HG03575 (cell line): ENCODE results near the gene PTCRA.
A peak's percentile ranks its signal among the peaks of the same experiment; 100 is the strongest.
"Not testable (repeated sequence)": the region's sequence is repeated elsewhere in the genome, so short reads cannot be mapped to it uniquely, and the experiment has no call there.

ENCODE experiments used
- ATAC-seq: cut with Tn5 transposase; IDR thresholded peaks from one replicate; pipeline ENCODE4 v1.9.1; 2021; ENCODE audit not compliant: unreplicated experiment, insufficient number of reproducible peaks, low FRiP score; ENCODE audit errors: extremely low read depth

Gene PTCRA

GRCh38 chr6:42901538-42901957 is 14.3 kb upstream of the PTCRA start:
- peak; percentile 61 for ATAC-seq

- not testable (repeated sequence) for ATAC-seq
Measured at GRCh38 chr6:42902429-42903263, 13.2 kb upstream of the PTCRA start.

GRCh38 chr6:42904467-42904866 is 11.4 kb upstream of the PTCRA start:
- ATAC-seq, result no peak

- no peak for ATAC-seq
Measured at GRCh38 chr6:42907336-42907735, 8.5 kb upstream of the PTCRA start.

- no peak for ATAC-seq
Measured at GRCh38 chr6:42909835-42910234, 6.0 kb upstream of the PTCRA start.

- ATAC-seq, result no peak
Measured at GRCh38 chr6:42911171-42912021, 4.5 kb upstream of the PTCRA start.

- ATAC-seq, result no peak
Measured at GRCh38 chr6:42914546-42914945, 1.3 kb upstream of the PTCRA start.

- ATAC-seq, result no peak
Measured at GRCh38 chr6:42916288-42916687, 435 bp downstream of the PTCRA start.

- no peak for ATAC-seq
Measured at GRCh38 chr6:42921801-42922200, 5.9 kb downstream of the PTCRA start.

- ATAC-seq, result no peak
Measured at GRCh38 chr6:42923666-42924065, 7.8 kb downstream of the PTCRA start.

- no peak for ATAC-seq
Measured at GRCh38 chr6:42925248-42925857, 9.5 kb downstream of the PTCRA start.

GRCh38 chr6:42928986-42929820 is 13.3 kb downstream of the PTCRA start, which contains the start of gene CNPY3:
Gene CNPY3 (plus strand): TSS chr6:42929480. CDS start chr6:42929571, 91 bp downstream.
- peak; percentile 52 for ATAC-seq

- ATAC-seq, result no peak
Measured at GRCh38 chr6:42929821-42930360, 14.0 kb downstream of the PTCRA start.

GRCh38 chr6:42932412-42932811 is 16.6 kb downstream of the PTCRA start:
- ATAC-seq, result no peak

- ATAC-seq, result no peak
Measured at GRCh38 chr6:42933205-42933604, 17.4 kb downstream of the PTCRA start.

GRCh38 chr6:42935322-42935721 is 19.5 kb downstream of the PTCRA start:
- ATAC-seq, result no peak

- ATAC-seq, result no peak
Measured at GRCh38 chr6:42936398-42936797, 20.5 kb downstream of the PTCRA start.
